Measurements from ENCODE around the gene GPT2.

GRCh38 chr16:46920402-46921068 is 36.4 kb downstream of the GPT2 start:
- TF ChIP-seq CTCF (conservative IDR thresholded peaks at IDR 0.05 in 1 of 2, IDR thresholded peaks at IDR 0.05 in 1 of 2; ENCODE audit: extremely low read depth in 1 of 2, insufficient read depth in 1 of 2, low read depth in 1 of 2, low read length in 2 of 2) (no peak), EZH2 (IDR thresholded peaks at IDR 0.05; ENCODE audit: borderline replicate concordance, low read length) (no peak)

Measured in mammary epithelial cell (primary cell).